ENCODE data around the gene ATXN1. TPM values are rescaled to one million over a fixed set of nuclear protein-coding genes. Genes with fewer than 3 reads are reported as not detected.

ATXN1 gene
- total and polyA plus RNA-seq, 2 experiments from 2014 or later = 4.8 to 9.1 TPM

- Mint-ChIP-seq H3K36me3 (ENCODE audit: low read depth) (no peaks in the 10 kb centered on the region), H3K4me3 (no peak overlapping the region), H3K4me1 (peaks cover 2% of the 10 kb centered on the region; the same call in 2 of the 3 replicates), H3K27ac (no peak overlapping the region), H3K27me3 (ENCODE audit: insufficient read depth, low read depth, poor library complexity) (peaks cover 1% of the 10 kb centered on the region), H3K9me3 (no peaks in the 10 kb centered on the region)
- TF ChIP-seq ZNF462 (CRISPR knock-in tag; IDR thresholded peaks at IDR 0.05) (no peak), NANOG (IDR thresholded peaks at IDR 0.05; ENCODE audit: borderline replicate concordance) (no peak), REST (IDR thresholded peaks at IDR 0.05; ENCODE audit: unreplicated experiment) (no peak), POLR2AphosphoS5 (IDR thresholded peaks at IDR 0.05; ENCODE audit: low read depth) (no peak), CTCF (conservative IDR thresholded peaks at IDR 0.05; ENCODE audit: low read depth in 2 of 2) (no peak)
- H3F3A ChIP-seq (replicated peaks; ENCODE audit: low read depth) = no peaks in the 10 kb centered on the region
- H3K27ac ChIP-seq (ENCODE audit: low read depth) = no peak overlapping the region
- DNase-seq (ENCODE audit: low spot score) (no peak), ATAC-seq (no peak)
- H3K9me2 ChIP-seq (ENCODE audit: insufficient read depth) = 0 out of 2 replicates have a peak, but pooled peaks cover 11% of the 10 kb centered on the region
- no peaks in the 10 kb centered on the region for H3K36me3 ChIP-seq (ENCODE audit: insufficient read depth)
- no peaks in the 10 kb centered on the region for H3K27me3 ChIP-seq (ENCODE audit: insufficient read depth)
- no peaks in the 10 kb centered on the region for H4K20me1 ChIP-seq (replicated peaks; ENCODE audit: insufficient read depth)
- H3K4me1 ChIP-seq (ENCODE audit: insufficient read depth) = 0 out of 2 replicates have a peak, but pooled peaks cover under 1% of the 10 kb centered on the region
- H3K4me3 ChIP-seq = no peak overlapping the region
- no peak overlapping the region for H3K4me2 ChIP-seq
- no peaks in the 10 kb centered on the region for H3K79me2 ChIP-seq (replicated peaks; ENCODE audit: insufficient read depth)
- H2AFZ ChIP-seq = no peak overlapping the region
Observed at GRCh38 chr6:16272201-16272600, 489.1 kb downstream of the ATXN1 start.

Data from GM23338 (cell line).